IPS DF 6.9 (cell line): Measurements from ENCODE around the gene SRL.
"Not testable (repeated sequence)": the region's sequence is repeated elsewhere in the genome, so short reads cannot be mapped to it uniquely, and the experiment has no call there.

Source experiments
- DNase-seq: peaks from one replicate; pipeline ENCODE4 v3.0.0-alpha.2; 2013; ENCODE audit warnings: low read depth, low spot score
- H3K27ac ChIP-seq: one replicate; pipeline ENCODE4 v1.5.1; 2013; ENCODE audit warnings: low read length, control low read depth
- H3K27me3 ChIP-seq: 2 replicates; pipeline ENCODE4 v1.6.1; 2013; ENCODE audit warnings: mild to moderate bottlenecking, low read length; ENCODE audit not compliant: control insufficient read depth, insufficient read depth
- H3K36me3 ChIP-seq: 2 replicates; pipeline ENCODE4 v1.6.1; 2013; ENCODE audit warnings: low read length; ENCODE audit not compliant: control insufficient read depth, insufficient read depth
- H3K4me1 ChIP-seq: 2 replicates; pipeline ENCODE4 v1.6.1; 2013; ENCODE audit warnings: low read length; ENCODE audit not compliant: control insufficient read depth, insufficient read depth
- H3K4me3 ChIP-seq: 2 replicates; pipeline ENCODE4 v1.5.1; 2013; ENCODE audit warnings: mild to moderate bottlenecking, low read length
- H3K9me3 ChIP-seq: 2 replicates; pipeline ENCODE4 v1.6.1; 2013; ENCODE audit warnings: low read length, inconsistent platforms; ENCODE audit not compliant: control insufficient read depth, insufficient read depth
- WGBS: extraction: QIAGEN DNeasy Blood & Tissue Kit; methylation state at CpG from one replicate; pipeline ENCODE4 v1.1.7; 2013; ENCODE audit warnings: mixed read lengths, missing lambda C conversion rate; ENCODE audit not compliant: insufficient read length, insufficient coverage; 5-methylcytosine and 5-hydroxymethylcytosine counted together

SRL gene

DNA sequence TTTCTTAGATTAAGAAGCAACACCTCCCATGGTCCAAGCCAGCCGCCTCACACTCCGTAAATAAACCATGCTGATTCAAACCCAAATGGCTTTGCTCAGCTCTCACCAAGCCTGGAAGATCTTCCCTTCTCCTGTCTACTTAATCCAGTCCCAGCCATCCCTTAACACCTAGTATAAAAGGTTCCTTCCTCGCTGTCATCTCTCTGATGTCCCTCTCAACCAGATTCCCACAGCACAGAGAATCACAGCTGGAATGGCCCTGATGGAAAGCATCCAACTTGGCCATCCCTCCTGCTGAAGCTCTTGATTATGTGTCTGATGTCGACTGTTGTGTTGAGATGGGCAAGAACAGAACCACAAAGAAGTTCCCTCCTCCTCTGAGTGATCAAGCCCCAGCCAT, 75.1 kb downstream of the SRL start:
- no peak for DNase-seq
- Histone ChIP-seq H3K9me3 (no peaks in the 10 kb centered on the region), H3K36me3 (no peaks in the 10 kb centered on the region), H3K4me3 (no peak overlapping the region), H3K4me1 (no peaks in the 10 kb centered on the region), H3K27me3 (no peaks in the 10 kb centered on the region), H3K27ac (no peak overlapping the region)
- WGBS, result no CpG with 5 or more reads among the region's 4 CpGs

DNA sequence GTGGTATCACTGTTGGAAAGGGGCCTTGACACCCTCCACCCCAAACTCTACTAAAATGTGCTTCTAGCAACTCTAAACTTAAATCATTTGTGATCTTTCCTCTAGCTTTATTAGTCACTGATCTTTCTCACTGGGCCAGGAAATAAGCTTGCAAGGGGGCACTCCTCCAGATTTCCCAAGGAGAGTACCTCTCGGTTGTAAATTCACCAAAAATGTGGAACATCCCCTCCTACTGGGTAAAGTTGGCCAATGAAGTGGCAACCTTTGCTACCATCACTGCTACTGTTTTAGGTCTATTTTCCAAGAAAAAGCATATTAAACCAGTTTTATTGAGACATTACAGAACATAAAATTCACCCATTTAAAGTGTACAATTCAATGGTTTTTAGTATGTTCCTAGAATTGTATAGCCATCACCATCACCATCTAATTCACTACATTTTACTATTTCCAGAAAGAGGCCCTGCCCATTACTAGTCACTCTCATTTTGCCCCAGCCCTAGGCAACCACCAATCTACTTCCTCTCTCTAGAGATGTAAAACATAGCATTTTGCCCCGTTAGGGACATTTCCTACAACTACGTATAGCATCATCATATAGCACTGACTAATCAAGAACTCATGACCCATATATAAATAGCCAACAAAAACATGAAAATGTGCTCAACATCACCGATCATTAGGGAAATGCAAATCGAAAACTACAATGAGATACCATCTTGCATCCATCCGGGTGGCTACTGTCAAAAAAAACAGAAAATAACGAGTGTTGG, 81.0 kb downstream of the SRL start:
- no peak overlapping the region for H3K27ac ChIP-seq
- no peaks in the 10 kb centered on the region for H3K4me1 ChIP-seq
- WGBS, result no CpG with 5 or more reads among the region's 7 CpGs
- H3K36me3 ChIP-seq, result no peaks in the 10 kb centered on the region
- H3K4me3 ChIP-seq, result no peak overlapping the region
- no peak for DNase-seq
- no peaks in the 10 kb centered on the region for H3K9me3 ChIP-seq
- no peaks in the 10 kb centered on the region for H3K27me3 ChIP-seq

DNA sequence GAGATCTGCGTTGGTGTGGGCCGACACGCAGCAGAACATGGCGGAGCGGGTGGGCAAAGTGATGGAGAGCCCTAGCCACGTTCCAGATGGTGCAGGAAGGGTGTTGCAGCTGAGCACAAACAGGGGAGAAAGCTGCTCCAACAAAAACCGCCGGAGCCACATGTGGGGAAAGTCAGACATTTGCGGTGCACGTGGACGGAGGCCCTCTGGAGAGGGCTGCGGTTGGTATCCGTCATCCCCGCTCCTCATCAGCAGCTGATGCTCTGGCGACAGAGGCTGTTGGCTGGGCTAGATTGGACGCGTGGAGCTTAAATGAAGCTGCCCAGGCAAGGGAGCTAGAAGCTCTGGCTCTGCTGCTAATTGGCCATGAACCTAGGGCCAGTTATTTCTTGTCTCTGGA, 82.2 kb downstream of the SRL start:
- WGBS, result no CpG with 5 or more reads among the region's 17 CpGs
- no peak for DNase-seq
- Histone ChIP-seq H3K4me1 (no peaks in the 10 kb centered on the region), H3K4me3 (no peak overlapping the region), H3K9me3 (no peaks in the 10 kb centered on the region), H3K27me3 (no peaks in the 10 kb centered on the region), H3K36me3 (no peaks in the 10 kb centered on the region), H3K27ac (no peak overlapping the region)

DNA sequence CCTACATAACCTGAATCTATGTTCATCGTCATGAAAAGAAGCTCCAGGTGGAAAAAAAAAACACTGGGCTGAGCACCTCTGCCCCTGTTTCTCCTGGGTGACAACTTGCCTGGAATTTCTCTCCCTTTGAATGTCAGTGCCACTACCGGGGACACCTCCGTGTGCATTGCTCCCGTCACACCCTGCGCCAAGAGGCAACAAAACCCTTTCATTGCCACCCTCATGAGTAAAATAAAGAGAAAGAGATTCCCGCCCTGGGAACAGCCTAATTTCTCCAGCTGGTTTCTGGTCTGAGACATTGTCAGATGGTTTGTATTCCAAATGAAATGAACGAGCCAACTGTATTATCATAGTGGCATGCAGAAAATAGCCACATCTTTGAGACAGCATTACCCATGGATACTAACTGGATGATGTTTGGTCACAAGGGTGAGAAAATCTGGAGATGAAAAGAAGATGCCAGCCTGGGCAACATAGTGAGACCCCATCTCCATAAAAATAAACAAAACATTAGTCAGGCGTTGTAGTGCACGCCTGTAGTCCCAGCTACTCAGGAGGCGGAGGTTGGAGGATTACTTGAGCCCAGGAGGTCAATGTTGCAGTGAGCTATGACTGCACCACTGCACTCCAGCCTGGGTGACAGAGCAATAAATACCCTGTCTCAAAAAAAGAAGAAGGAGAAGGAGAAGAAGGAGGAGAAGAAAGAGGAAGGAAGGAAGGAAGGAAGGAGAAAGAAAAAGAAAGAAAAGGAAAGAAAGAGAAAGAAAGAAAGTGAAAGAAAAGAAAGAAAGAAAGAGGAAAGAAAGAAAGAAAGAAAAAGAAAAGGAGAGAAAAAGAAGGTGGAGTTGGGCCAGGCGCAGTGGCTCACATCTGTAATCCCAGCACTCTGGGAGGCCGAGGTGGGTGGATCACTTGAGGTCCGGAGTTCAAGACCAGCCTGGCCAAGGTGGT, 83.5 kb downstream of the SRL start:
- H3K9me3 ChIP-seq, result no peaks in the 10 kb centered on the region
- no peaks in the 10 kb centered on the region for H3K4me1 ChIP-seq
- H3K4me3 ChIP-seq, result no peak overlapping the region
- no peaks in the 10 kb centered on the region for H3K36me3 ChIP-seq
- DNase-seq, result no peak
- no peak overlapping the region for H3K27ac ChIP-seq
- WGBS, result no CpG with 5 or more reads among the region's 13 CpGs
- no peaks in the 10 kb centered on the region for H3K27me3 ChIP-seq

DNA sequence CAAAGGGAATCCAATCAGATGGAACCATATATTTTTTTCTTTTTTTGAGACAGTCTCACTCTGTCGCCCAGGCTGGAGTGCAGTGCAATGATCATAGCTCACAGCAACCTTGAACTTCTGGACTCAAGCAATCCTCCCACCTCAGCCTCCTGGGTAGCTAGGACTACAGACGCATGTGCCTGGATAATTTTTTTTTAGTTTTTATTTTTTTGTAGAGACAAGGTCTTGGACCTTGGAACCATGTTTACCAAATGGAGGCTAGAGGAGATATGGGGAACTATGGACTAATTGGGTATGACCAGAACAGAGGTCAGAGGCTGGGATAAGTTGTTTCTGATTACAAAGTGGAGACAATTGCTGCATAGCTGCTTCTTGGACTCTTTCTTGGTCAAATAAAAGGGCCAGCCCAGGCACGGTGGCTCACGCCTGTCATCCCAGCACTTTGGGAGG, 84.5 kb downstream of the SRL start:
- H3K9me3 ChIP-seq, result no peaks in the 10 kb centered on the region
- H3K36me3 ChIP-seq, result no peaks in the 10 kb centered on the region
- WGBS, result no CpG with 5 or more reads among the region's 4 CpGs
- no peaks in the 10 kb centered on the region for H3K27me3 ChIP-seq
- H3K27ac ChIP-seq, result no peak overlapping the region
- no peak overlapping the region for H3K4me3 ChIP-seq
- no peak for DNase-seq
- H3K4me1 ChIP-seq, result no peaks in the 10 kb centered on the region

DNA sequence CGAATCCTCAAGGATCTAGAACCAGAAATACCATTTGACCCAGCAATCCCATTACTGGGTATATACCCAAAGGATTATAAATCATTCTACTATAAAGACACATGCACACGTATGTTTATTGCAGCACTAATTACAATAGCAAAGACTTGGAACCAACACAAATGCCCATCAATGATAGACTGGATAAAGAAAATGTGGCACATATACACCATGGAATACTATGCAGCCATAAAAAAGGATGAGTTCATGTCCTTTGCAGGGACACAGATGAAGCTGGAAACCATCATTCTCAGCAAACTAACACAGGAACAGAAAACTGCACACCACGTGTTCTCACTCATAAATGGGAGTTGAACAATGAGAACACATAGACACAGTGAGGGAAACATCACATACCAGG, 85.4 kb downstream of the SRL start:
- not testable (repeated sequence) for H3K36me3 ChIP-seq, DNase-seq, H3K4me3 ChIP-seq, H3K27ac ChIP-seq, H3K4me1 ChIP-seq, H3K27me3 ChIP-seq, H3K9me3 ChIP-seq
- no CpG with 5 or more reads among the region's 3 CpGs for WGBS

DNA sequence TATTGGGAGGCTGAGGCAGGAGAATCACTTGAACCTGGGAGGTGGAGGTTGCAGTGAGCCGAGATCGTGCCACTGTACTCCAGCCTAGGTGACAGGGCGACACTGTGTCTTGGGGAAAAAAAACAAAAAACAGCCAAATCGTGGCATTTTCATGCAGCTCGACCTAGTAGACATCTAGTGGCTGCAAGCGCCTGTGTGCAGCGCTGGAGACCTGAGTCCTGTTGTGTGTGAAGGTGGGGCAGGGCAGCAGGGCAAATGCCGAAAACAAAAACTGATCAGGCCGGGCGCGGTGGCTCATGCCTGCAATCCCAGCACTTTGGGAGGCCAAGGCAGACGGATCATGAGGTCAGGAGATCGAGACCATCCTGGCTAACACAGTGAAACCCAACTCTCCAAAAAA, 88.5 kb downstream of the SRL start:
- H3K9me3 ChIP-seq, H3K4me3 ChIP-seq, H3K27ac ChIP-seq, H3K27me3 ChIP-seq, H3K36me3 ChIP-seq, DNase-seq, H3K4me1 ChIP-seq: not testable (repeated sequence)
- WGBS, result no CpG with 5 or more reads among the region's 13 CpGs

DNA sequence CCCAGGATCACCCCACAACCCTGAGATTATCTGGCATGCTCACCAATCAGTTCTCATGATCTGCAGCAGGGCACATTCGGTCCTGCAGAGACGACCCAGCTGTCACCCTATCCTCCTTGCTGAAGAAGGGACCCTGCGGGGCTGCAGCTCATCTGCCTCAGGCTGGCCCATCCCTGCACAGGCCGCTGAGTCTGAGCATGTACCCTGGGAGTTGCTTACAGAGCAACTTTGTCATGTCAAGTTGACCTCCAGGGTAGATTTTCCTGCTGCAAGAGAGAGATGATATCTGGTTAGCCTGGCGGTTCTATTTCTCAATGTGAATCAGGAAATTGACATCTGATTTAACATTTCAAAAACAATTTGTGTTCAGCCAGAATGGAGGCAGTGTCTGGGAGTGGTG, 89.6 kb downstream of the SRL start:
- WGBS, result no CpG with 5 or more reads among the region's 5 CpGs
- DNase-seq, result no peak
- H3K27me3 ChIP-seq, result no peaks in the 10 kb centered on the region
- H3K4me1 ChIP-seq, result no peaks in the 10 kb centered on the region
- no peak overlapping the region for H3K27ac ChIP-seq
- no peaks in the 10 kb centered on the region for H3K9me3 ChIP-seq
- no peak overlapping the region for H3K4me3 ChIP-seq
- H3K36me3 ChIP-seq, result no peaks in the 10 kb centered on the region

DNA sequence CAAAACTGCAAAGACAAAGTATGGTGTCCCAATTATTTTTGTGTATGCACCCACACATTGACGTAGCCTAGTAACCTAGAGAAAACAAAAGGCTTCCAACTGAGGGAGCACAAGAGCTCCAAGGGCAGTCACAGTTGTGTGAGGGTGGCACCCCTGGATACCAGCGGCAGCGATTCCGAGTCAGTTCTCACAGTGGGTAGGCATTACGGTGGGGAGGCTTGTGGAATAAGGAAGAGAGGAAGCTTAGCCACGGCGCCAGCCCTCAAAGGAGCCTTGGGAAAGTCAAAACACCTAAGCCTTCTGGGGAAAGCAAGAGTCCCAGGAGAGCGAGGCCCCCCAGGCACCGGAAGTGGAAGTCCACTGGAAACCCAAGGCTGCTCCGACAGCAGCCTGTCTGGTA, 94.6 kb downstream of the SRL start:
- no peaks in the 10 kb centered on the region for H3K4me1 ChIP-seq
- no peaks in the 10 kb centered on the region for H3K9me3 ChIP-seq
- DNase-seq, result no peak
- H3K27me3 ChIP-seq, result no peaks in the 10 kb centered on the region
- H3K27ac ChIP-seq, result no peak overlapping the region
- WGBS, result no CpG with 5 or more reads among the region's 10 CpGs
- H3K4me3 ChIP-seq, result no peak overlapping the region
- H3K36me3 ChIP-seq, result no peaks in the 10 kb centered on the region

DNA sequence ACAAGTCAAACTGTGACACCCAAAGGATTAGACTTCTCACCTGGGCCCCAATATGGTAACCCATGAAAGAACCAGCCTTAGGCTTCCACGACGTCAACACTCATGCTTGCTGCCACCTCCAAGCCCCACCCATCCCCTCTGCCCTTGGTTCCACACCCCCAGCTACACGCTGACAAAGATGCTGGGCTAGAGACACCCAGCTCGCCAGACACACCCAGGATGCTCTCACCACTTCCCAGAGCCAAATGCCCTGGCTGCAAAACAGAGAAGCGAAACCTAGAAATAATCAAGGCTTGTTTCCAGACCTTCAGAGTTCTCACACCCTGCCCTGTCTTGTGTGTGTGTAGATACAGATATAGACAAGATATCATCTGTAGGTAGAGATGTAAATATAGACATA, 99.6 kb downstream of the SRL start:
- no peak overlapping the region for H3K27ac ChIP-seq
- H3K27me3 ChIP-seq, result no peaks in the 10 kb centered on the region
- H3K4me3 ChIP-seq, result no peak overlapping the region
- H3K36me3 ChIP-seq, result no peaks in the 10 kb centered on the region
- WGBS, result no CpG with 5 or more reads among the region's 5 CpGs
- H3K9me3 ChIP-seq, result no peaks in the 10 kb centered on the region
- DNase-seq, result no peak
- H3K4me1 ChIP-seq, result no peaks in the 10 kb centered on the region
